Measurements from ENCODE around the gene ESRP2.

DNA sequence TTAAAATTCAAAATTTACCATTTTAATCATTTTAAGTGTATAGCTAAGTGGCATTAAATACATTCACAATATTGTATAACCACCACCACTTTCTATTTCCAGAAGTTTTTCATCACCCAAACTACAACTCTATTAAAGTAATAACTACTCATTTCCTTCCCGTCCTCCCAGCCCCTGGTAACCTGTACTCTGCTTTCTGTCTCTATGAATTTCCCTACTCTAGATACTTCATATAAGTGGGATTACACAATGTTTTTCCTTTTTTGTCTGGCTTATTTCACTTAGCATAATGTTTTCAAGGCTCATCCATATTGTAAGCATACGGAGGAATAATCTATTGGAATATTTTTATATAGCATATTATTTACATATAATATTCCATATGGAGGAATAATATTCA, 29.7 kb downstream of the ESRP2 start:
- TF ChIP-seq ZNF324 (tag by site-specific recombination; IDR thresholded peaks at IDR 0.05) (no peak), ZNF423 (tag by site-specific recombination; IDR thresholded peaks at IDR 0.05) (no peak)
- TF ChIP-seq, protein P1, sequence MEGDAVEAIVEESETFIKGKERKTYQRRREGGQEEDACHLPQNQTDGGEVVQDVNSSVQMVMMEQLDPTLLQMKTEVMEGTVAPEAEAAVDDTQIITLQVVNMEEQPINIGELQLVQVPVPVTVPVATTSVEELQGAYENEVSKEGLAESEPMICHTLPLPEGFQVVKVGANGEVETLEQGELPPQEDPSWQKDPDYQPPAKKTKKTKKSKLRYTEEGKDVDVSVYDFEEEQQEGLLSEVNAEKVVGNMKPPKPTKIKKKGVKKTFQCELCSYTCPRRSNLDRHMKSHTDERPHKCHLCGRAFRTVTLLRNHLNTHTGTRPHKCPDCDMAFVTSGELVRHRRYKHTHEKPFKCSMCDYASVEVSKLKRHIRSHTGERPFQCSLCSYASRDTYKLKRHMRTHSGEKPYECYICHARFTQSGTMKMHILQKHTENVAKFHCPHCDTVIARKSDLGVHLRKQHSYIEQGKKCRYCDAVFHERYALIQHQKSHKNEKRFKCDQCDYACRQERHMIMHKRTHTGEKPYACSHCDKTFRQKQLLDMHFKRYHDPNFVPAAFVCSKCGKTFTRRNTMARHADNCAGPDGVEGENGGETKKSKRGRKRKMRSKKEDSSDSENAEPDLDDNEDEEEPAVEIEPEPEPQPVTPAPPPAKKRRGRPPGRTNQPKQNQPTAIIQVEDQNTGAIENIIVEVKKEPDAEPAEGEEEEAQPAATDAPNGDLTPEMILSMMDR (tag by site-specific recombination; IDR thresholded peaks at IDR 0.05) = no peak
- TF ChIP-seq, protein P2, sequence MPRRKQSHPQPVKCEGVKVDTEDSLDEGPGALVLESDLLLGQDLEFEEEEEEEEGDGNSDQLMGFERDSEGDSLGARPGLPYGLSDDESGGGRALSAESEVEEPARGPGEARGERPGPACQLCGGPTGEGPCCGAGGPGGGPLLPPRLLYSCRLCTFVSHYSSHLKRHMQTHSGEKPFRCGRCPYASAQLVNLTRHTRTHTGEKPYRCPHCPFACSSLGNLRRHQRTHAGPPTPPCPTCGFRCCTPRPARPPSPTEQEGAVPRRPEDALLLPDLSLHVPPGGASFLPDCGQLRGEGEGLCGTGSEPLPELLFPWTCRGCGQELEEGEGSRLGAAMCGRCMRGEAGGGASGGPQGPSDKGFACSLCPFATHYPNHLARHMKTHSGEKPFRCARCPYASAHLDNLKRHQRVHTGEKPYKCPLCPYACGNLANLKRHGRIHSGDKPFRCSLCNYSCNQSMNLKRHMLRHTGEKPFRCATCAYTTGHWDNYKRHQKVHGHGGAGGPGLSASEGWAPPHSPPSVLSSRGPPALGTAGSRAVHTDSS (tag by site-specific recombination; IDR thresholded peaks at IDR 0.05) = no peak

Measured in HEK293 (cell line).